Peyer's patch (tissue), 4 donors: ENCODE measurements around the gene DDIT3.

Experiments used
- POLR2A ChIP-seq, 2 donors: fragments of 450-650 bp; IDR thresholded peaks; one replicate each; pipeline ENCODE4 v1.5.1; 2017; ENCODE audit warnings: antibody characterized with exemption in 2 of 2, mild to moderate bottlenecking in 2 of 2, moderate library complexity in 2 of 2
- TF ChIP-seq, protein P1 (sequence below), 6 experiments: fragments of 450-650 bp in 4 of 6; fragments of 200-600 bp in 2 of 6; sonication (generic) in 1 of 6; IDR thresholded peaks; one replicate each; pipeline ENCODE4 v1.5.1; 2017 to 2019; ENCODE audit warnings: antibody characterized with exemption in 6 of 6, mild to moderate bottlenecking in 3 of 6, moderate library complexity in 1 of 6

GRCh38 chr12:57500213-57500612 is 20.1 kb downstream of the DDIT3 start:
- TF ChIP-seq, protein P1, sequence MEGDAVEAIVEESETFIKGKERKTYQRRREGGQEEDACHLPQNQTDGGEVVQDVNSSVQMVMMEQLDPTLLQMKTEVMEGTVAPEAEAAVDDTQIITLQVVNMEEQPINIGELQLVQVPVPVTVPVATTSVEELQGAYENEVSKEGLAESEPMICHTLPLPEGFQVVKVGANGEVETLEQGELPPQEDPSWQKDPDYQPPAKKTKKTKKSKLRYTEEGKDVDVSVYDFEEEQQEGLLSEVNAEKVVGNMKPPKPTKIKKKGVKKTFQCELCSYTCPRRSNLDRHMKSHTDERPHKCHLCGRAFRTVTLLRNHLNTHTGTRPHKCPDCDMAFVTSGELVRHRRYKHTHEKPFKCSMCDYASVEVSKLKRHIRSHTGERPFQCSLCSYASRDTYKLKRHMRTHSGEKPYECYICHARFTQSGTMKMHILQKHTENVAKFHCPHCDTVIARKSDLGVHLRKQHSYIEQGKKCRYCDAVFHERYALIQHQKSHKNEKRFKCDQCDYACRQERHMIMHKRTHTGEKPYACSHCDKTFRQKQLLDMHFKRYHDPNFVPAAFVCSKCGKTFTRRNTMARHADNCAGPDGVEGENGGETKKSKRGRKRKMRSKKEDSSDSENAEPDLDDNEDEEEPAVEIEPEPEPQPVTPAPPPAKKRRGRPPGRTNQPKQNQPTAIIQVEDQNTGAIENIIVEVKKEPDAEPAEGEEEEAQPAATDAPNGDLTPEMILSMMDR (IDR thresholded peaks at IDR 0.05): no peak
- TF ChIP-seq POLR2A (IDR thresholded peaks at IDR 0.05): no peak
